ENCODE measurements around the gene FBH1.
"Not testable (repeated sequence)": the region's sequence is repeated elsewhere in the genome, so short reads cannot be mapped to it uniquely, and the experiment has no call there.

Gene FBH1

GRCh38 chr10:5904227-5904626 is 14.2 kb downstream of the FBH1 start:
- no peak for DNase-seq (ENCODE audit: low spot score)

DNA sequence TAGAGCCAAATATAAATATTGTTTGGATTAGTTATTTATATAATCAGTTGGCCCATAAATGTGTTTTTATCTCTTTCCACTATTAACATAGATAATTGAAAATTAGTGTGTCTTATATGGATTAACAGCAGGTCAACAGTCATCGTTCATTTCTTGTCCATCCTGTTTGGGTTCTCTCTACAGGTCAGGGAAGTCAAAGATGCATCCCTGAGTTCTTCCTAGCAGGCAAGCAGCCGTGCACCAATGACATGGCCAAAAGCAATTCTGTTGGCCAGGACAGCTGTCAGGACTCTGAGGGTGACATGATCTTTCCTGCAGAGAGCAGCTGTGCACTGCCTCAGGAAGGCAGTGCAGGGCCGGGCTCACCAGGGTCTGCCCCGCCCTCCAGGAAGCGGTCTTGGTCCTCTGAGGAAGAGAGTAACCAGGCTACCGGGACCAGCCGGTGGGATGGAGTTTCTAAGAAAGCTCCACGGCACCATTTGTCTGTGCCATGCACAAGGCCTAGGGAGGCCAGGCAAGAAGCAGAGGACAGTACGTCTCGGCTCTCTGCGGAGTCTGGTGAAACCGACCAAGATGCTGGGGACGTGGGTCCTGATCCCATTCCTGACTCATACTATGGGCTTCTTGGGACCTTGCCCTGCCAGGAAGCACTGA is 15.9 kb downstream of the FBH1 start:
- DNase-seq (ENCODE audit: low spot score), result no peak

DNA sequence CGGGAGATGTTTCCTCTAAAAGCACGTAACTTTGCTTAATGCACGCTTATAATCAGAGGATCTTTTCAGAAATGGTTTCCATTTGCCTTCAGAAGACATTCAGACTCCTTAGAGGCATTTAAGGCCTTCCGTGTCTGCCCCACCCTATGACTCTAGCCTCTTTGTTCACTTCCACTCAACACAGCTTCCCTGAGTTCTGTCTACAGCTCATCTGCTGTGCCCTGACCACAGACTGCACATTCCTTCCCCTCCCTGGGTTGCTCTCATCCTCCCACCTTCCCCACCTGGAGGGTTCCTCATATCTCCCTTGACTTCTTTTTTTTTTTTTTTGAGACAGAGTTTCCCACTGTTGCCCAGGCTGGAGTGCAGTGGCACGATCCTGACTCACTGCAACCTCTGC is 16.6 kb downstream of the FBH1 start:
- no peak for DNase-seq (ENCODE audit: low spot score)

DNA sequence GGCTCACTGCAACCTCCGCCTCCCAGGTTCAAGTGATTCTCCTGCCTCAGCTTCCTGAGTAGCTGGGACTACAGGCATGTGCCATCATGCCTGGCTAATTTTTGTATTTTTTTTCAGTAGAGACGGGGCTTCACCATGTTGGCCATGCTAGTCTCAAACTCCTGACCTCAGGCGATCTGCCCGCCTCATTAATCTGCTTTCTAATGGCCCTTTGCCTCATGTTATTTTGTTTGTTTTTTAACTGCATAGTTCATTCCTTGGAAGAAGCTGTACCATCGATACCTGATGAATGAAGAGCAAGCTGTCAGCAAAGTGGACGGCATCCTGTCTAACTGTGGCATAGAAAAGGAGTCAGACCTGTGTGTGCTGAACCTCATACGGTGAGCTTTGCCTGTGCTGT is 18.6 kb downstream of the FBH1 start:
- not testable (repeated sequence) for DNase-seq (ENCODE audit: low spot score)

DNA sequence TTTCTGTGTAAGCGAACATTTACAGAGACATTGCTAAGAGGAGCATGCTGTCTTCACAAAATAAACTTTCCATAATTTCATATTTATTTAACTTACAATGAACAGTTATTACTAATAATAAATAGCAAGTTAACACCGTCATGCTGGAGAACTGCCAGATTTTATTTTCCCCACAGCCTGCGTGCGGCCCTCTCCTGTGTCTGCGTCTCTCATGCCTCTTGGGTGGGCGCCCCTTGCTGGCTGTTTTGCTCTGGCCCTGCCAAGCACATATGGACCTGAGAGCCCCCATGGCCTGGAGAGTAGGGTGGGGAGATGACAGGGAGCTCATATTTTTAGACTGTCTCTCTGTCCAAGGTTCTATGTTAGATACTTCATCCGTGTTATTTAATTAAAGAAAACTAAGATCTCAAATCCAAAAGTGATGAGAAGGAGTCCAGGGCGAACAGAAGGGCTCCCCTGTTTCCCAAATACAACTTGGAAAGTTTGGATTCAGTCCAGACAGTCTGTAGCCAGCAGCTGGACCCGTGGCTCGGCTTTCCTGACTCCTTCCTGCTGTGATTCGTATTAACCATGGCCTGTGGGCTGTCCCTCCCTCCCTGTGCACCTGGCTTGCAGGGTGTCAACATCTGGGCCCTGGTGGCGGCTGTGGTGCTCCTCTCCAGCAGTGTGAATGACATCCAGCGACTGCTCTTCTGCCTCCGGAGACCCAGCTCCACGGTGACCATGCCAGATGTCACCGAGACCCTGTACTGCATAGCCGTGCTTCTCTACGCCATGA is 20.5 kb downstream of the FBH1 start:
- no peak for DNase-seq (ENCODE audit: low spot score)

- no peak for DNase-seq (ENCODE audit: low spot score)
These were observed 21.6 kb downstream of the FBH1 start for GRCh38 chr10:5911670-5912069.

DNA sequence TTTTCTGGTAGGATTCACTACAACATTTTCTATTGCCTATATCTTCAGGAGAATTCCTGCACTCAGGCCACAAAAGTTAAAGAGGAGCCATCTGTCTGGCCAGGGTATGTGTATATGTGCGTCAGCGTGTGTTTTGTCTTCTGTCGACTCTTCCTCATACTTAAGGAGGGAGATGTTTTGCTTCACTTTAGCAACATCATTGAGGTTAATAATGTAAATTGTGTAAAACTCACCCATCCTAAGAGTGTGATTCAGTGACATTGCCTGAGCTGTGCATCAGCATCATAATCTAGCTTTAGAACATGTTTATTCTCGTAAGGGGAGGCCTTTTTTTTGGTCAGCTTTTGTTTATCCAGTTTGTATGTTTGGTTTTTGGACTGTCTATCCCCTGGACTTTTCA is 23.7 kb downstream of the FBH1 start:
- no peak for DNase-seq (ENCODE audit: low spot score)

GRCh38 chr10:5915451-5915850 is 25.4 kb downstream of the FBH1 start:
- DNase-seq (ENCODE audit: low spot score), result no peak

DNA sequence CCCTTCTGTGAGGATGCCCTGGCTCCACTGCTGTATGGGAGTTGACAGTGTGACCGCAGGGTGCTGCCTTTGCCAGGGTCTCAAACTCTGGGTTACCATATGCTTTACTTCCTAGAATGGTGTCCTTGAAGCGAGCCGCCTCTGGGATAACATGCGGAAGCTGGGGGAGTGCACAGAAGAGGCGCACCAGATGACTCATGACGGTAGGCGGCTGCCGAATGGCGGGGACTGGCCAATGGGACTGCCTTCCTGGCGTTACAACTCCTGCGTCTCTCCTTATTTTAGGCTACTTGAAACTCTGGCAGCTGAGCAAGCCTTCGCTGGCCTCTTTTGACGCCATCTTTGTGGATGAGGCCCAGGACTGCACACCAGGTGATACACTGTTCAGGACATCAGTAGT is 27.3 kb downstream of the FBH1 start:
- no peak for DNase-seq (ENCODE audit: low spot score)

- no peak for DNase-seq (ENCODE audit: low spot score)
These were observed 28.7 kb downstream of the FBH1 start for GRCh38 chr10:5918763-5919162.

DNA sequence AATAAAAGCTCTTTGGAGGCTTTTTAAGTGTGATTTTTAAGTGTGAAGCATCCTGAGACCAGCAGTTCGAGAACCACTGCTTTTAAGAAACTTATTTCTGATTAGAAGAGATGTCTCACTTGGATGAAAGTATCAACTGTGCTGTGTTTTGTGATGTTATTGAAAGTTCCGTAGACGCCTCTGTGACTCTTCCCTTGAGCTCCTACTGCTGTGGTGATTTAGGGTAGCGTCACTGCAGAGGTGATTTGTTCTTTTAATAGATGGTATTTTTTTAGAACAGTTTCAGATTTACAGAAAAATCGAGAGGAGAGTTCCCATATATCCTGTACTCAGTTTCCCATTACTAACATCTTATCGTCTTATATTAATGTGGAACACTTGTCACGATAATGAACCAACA is 29.5 kb downstream of the FBH1 start:
- no peak for DNase-seq (ENCODE audit: low spot score)

DNA sequence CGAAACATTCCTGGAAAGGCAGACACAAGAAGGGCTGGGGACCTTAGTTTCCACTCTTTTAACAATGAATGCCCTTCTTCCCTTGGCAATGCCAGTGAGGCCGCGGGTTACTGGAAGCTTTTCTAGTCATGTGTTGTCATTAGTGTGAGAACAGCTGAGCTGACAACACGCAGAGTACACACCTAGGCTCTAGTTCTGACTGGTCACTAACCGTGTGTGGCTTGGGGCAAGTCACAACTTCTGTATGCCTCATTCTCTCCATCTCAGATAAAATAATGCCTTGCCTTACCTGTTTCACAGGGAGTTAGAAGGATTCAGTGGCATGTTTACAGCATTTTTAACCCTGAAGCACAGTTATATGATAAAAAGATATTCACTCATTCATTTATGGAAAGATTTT is 31.7 kb downstream of the FBH1 start:
- no peak for DNase-seq (ENCODE audit: low spot score)

DNA sequence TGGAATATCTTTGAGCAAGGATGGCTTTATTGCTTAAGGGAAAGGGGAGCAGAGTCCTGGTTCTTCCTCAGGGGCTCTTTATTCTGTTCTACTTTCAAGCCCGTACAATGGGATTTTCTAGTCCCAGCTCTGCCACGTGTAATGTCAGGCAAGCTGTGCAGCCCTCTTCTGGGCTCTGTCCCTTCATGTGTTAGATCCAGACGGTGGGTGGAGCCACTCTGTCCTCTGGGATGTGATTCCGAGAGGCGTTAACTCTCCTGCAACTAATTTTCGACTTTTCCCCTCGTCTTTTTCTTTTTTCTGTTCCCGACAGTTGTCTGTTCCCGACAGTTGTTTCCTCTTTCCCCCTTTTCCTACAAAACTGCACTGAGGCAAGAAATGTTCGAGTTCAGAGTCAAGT is 34.8 kb downstream of the FBH1 start:
- DNase-seq (ENCODE audit: low spot score), result no peak

DNA sequence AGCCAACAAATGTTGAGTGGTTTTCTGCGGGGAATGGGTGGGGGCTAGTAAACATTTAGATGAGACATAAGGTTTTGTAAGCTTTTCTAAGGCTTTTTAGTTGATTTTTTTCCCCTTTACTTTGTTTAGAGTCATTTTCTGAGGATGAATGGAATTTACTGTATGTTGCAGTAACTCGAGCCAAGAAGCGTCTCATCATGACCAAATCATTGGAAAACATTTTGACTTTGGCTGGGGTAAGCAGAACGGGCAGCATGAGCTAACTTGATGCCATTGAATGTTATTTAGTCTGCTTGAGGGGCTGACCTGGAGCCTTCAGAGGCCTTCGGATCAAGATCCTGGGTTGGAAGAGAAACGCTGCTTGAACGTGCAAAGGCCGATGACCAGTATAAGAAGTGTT is 37.3 kb downstream of the FBH1 start:
- DNase-seq (ENCODE audit: low spot score), result no peak

DNA sequence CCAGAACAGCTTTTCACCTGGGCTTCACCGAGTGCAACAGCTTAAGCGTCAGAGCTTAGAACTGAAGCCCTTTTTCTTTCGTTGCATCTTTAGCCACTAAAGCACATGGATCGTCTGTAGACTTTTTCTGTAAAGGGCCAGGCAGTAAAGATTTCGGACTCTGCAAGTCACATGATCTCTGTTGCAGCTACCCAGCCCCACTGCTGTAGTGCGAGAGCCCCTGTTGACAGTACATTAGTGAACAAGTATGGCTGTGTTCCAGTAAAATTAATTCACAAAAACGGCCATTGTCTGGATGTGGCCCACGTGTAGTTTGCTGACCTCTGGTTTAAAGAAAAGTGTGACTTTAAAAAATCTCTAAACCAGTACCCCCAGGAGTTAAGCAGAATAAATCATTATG is 39.4 kb downstream of the FBH1 start:
- DNase-seq (ENCODE audit: low spot score), result no peak

- DNase-seq (ENCODE audit: low spot score), result no peak
These were observed 40.2 kb downstream of the FBH1 start for GRCh38 chr10:5930272-5930671.

DNA sequence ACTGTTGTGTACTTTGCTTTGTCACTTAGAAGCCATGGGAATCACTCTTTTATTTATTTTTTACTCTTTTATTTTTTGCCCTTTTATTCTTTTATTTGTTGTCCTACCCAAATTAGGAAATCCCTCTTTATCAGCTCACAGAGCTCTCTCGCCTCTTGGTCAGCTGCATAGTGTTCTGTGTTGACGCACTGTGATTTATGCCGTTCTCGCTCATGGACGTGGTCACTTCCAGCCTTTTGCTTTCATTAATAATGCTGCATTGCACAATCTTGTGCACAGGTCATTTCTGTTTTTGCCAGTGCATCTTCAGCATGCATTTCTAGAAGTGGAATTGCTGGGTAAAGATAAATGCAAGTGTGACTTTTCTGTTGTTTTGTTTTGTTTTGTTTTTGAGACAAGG is 42.3 kb downstream of the FBH1 start:
- DNase-seq (ENCODE audit: low spot score), result no peak

DNA sequence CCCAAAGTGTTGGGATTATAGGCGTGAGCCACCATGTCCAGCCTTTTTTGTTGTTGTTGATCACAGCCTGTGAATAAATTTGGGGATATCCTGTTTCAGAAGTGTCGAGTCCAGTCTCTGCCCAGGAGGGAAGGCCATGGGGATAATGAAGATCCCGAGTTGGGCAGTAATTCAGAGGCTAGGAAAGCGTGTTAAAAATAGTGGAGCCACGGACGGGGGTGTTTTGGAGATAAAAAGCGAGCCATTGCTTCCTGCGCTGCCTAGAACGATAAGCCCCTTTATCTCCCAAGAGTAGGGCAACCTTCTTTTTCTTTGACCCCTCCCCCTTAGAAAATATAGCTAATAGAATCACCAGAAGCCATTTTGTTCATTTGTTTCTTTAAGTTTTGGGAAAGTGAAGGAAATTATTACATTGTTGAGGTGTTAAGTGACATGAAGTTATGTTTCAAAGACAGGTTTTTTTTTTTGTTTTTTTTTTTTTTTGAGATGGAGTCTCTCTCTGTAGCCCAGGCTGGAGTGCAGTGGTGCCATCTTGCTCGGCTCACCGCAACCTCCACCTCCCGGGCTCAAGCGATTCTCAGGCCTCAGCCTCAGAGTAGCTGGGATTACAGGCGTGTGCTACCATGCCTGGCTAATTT is 44.0 kb downstream of the FBH1 start:
- no peak for DNase-seq (ENCODE audit: low spot score)

DNA sequence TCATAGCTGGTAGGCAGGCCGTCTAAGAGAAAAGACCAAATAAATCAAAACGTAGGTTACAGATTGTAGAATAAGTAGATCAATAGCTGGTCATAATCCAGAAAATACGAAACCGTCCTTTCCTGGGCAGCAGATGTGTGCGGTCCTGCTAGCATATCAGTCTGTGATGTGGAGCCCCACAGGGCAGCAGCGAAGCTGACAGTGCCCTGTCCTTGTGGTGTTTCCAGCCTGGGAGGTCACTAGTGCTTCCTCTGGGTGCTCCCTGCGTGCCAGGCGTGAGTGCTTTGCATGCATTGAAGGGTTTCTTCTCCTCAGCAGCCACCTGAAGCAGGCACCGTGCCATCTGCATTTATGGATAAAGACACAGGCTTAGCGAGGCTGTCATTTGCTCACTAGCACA is 45.6 kb downstream of the FBH1 start:
- DNase-seq (ENCODE audit: low spot score), result no peak

GRCh38 chr10:5937016-5937415 is 47.0 kb downstream of the FBH1 start:
- DNase-seq (ENCODE audit: low spot score), result no peak

- no peak for DNase-seq (ENCODE audit: low spot score)
These were observed 48.2 kb downstream of the FBH1 start for GRCh38 chr10:5938291-5938690.

DNA sequence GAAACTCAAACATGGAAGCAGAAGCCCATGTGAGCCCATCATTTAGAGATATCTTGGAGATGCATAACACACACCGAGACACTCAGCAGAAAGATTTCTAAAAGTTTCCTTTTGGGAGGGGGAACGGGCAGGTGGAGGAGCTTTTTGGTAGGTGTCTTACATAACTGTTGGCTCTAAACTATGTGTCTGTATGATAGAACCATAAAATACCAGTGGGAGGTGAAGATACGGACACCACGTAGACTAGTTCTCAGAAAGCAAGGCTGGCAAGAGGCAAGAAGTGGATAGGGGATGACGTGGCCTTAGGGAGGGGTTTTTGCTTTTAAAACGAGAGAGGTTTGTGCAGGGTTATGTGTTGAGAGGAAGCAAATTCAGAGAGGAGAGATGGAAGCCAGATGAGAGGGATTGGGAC is 50.8 kb downstream of the FBH1 start:
- no peak for DNase-seq (ENCODE audit: low spot score)

GRCh38 chr10:5941579-5941978 is 51.5 kb downstream of the FBH1 start:
- no peak for DNase-seq (ENCODE audit: low spot score)

GRCh38 chr10:5942001-5942400 is 52.0 kb downstream of the FBH1 start:
- no peak for DNase-seq (ENCODE audit: low spot score)
